Caco-2 (cell line): ENCODE results near the gene LCOR. TPM values are rescaled to one million over a fixed set of nuclear protein-coding genes. Genes with fewer than 3 reads are reported as not detected.

ENCODE experiments used
- BruUV-seq: library from RNA; stranded (reverse); fragments of 400-500 nt; replicated peaks from 2 replicates; lab custom pipeline; 2021; lab: Mats Ljungman, UMichigan
- CTCF ChIA-PET: fragments of 300-600 bp; sonication (Branson Sonifier 250); formaldehyde crosslinking; loops from one replicate; lab custom pipeline; 2022; ENCODE audit warnings: antibody characterized with exemption; lab: Charles Lee
- POLR2A ChIA-PET: fragments of 300-600 bp; sonication (Branson Sonifier 250); formaldehyde crosslinking; loops from one replicate; lab custom pipeline; 2022; ENCODE audit warnings: antibody characterized with exemption; lab: Charles Lee
- DNase-seq, 2 experiments: peaks; one replicate each; pipeline versions ENCODE4 v3.0.0 to v3.0.0-alpha.2; 2020 to 2022
- H3K27me3 ChIP-seq: replicated peaks from 2 replicates; pipeline ENCODE4 v1.6.0; 2011; ENCODE audit warnings: low read length; ENCODE audit not compliant: control insufficient read depth, insufficient read depth
- H3K36me3 ChIP-seq: 2 replicates; pipeline ENCODE4 v1.5.1; 2011; ENCODE audit warnings: low read length; ENCODE audit not compliant: control insufficient read depth, insufficient read depth
- H3K4me1 ChIP-seq: fragments of 250-450 bp; sonication (Bioruptor Pico); 2 replicates; pipeline ENCODE4 v1.5.1; 2020; ENCODE audit warnings: mild to moderate bottlenecking
- H3K4me3 ChIP-seq: 2 replicates; pipeline ENCODE4 v1.5.1; 2011; ENCODE audit warnings: low read depth, mild to moderate bottlenecking, control low read depth, low read length
- H3K9me3 ChIP-seq: fragments of 250-450 bp; sonication (Bioruptor Pico); 2 replicates; pipeline ENCODE4 v1.5.1; 2020; ENCODE audit warnings: mild to moderate bottlenecking, moderate library complexity
- H3K27ac Mint-ChIP-seq: one replicate; pipeline ENCODE4 v1.8.0; 2022; ENCODE audit warnings: mixed read lengths; ENCODE audit not compliant: unreplicated experiment
- H3K27me3 Mint-ChIP-seq: one replicate; pipeline ENCODE4 v1.8.0; 2022; ENCODE audit warnings: mixed read lengths; ENCODE audit not compliant: insufficient read depth, unreplicated experiment
- H3K36me3 Mint-ChIP-seq: one replicate; pipeline ENCODE4 v1.8.0; 2022; ENCODE audit warnings: mild to moderate bottlenecking, mixed read lengths; ENCODE audit not compliant: insufficient read depth, unreplicated experiment
- H3K4me1 Mint-ChIP-seq: one replicate; pipeline ENCODE4 v1.8.0; 2022; ENCODE audit warnings: low read depth, mixed read lengths; ENCODE audit not compliant: unreplicated experiment
- H3K4me3 Mint-ChIP-seq: one replicate; pipeline ENCODE4 v1.8.0; 2022; ENCODE audit warnings: mild to moderate bottlenecking, moderate library complexity, mixed read lengths; ENCODE audit not compliant: unreplicated experiment
- H3K9me3 Mint-ChIP-seq: one replicate; pipeline ENCODE4 v1.8.0; 2022; ENCODE audit warnings: mixed read lengths; ENCODE audit not compliant: unreplicated experiment
- CTCF ChIP-seq, 2 experiments: fragments of 200-600 bp in 1 of 2; IDR thresholded peaks; 1 replicate in 1 of 2; 2 replicates in 1 of 2; pipeline versions ENCODE4 v1.5.1 to v1.8.0; 2011 to 2022; ENCODE audit warnings: antibody characterized with exemption in 1 of 2, control low read depth in 1 of 2, inconsistent platforms in 1 of 2, low read depth in 1 of 2, low read length in 1 of 2, mild to moderate bottlenecking in 1 of 2, moderate library complexity in 1 of 2; ENCODE audit not compliant: insufficient read depth in 1 of 2, severe bottlenecking in 1 of 2, unreplicated experiment in 1 of 2
- intact Hi-C: fragments of 100-400 bp; cut with micrococcal nuclease; formaldehyde crosslinking; loops from one replicate; pipeline ENCODE4 v1.10.0; 2022; ENCODE audit not compliant: unreplicated experiment
- total RNA-seq: library from RNA; stranded (reverse); gene quantifications from 2 replicates; pipeline ENCODE4 v1.2.3, GENCODE V29; 2022

Gene LCOR
- total RNA-seq, 1 experiment from 2014 or later = 51.8 TPM

DNA sequence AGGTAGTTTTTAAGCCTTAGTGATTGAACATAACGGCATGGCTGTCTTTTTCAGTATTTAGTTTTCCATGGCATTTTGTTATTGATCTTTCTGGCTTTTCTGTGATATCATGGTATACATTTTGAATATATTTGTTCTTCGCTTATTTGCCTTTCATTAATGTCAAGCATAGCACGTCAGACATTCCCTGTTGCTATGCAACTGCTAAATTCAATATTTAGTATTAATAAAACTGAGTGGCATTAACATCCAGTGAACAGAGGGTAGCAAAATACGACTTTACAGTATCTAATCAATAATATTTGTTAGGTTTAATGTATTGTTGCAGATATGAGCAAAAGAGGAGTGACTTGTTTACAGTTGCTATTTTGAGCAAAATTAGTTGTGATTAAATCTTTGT is 72.5 kb downstream of the LCOR start:
- Histone ChIP-seq H3K4me3 (no peak overlapping the region), H3K36me3 (no peaks in the 10 kb centered on the region), H3K27me3 (no peaks in the 10 kb centered on the region), H3K9me3 (no peaks in the 10 kb centered on the region), H3K4me1 (peaks cover 29% of the 10 kb centered on the region)
- POLR2A ChIA-PET = no interaction called here
- no peak for DNase-seq
- H3K27me3 Mint-ChIP-seq = no peaks in the 10 kb centered on the region
- intact Hi-C loops = loop anchor here (5.0 kb wide), 1 partner anchor 62 kb away; no protein-coding TSS in a partner anchor
- H3K9me3 Mint-ChIP-seq = no peaks in the 10 kb centered on the region
- peaks cover 28% of the 10 kb centered on the region for H3K4me1 Mint-ChIP-seq
- peaks cover 21% of the 10 kb centered on the region for H3K36me3 Mint-ChIP-seq
- H3K4me3 Mint-ChIP-seq = no peak overlapping the region
- H3K27ac Mint-ChIP-seq = no peak overlapping the region
- CTCF ChIA-PET = no interaction called here
- no TSS peak for BruUV-seq
- no peak for TF ChIP-seq CTCF (IDR thresholded peaks at IDR 0.05; ENCODE audit: insufficient read depth in 1 of 2, low read depth in 1 of 2, low read length in 1 of 2, severe bottlenecking in 1 of 2, unreplicated experiment in 1 of 2)

DNA sequence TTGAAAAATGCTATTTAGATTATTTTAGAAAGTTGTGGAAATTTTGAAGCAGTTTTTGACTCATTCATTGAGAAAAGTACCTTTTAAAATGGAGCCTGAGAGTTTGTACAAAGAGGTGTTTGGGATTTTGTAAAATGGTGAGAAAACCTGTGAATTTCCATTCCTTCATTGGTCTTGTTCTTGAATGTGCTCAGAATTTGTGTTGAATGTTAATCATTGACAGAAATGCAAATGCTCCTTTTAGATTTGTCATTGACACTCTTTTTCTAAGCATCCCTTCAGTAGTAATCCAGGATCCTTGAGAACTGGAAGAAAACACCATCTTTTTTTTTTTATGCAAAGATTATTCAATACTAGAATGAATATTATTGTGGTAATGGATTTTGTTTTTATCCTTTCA is 74.8 kb downstream of the LCOR start:
- CTCF ChIA-PET = no interaction called here
- H3K4me3 Mint-ChIP-seq = no peak overlapping the region
- Histone ChIP-seq H3K4me3 (no peak overlapping the region), H3K4me1 (peaks cover 29% of the 10 kb centered on the region), H3K27me3 (no peaks in the 10 kb centered on the region), H3K36me3 (no peaks in the 10 kb centered on the region), H3K9me3 (no peaks in the 10 kb centered on the region)
- BruUV-seq = no TSS peak
- H3K36me3 Mint-ChIP-seq = peaks cover 23% of the 10 kb centered on the region
- POLR2A ChIA-PET = no interaction called here
- peaks cover 23% of the 10 kb centered on the region for H3K4me1 Mint-ChIP-seq
- no peaks in the 10 kb centered on the region for H3K27me3 Mint-ChIP-seq
- H3K9me3 Mint-ChIP-seq = no peaks in the 10 kb centered on the region
- intact Hi-C loops = no loop called here
- TF ChIP-seq CTCF (IDR thresholded peaks at IDR 0.05; ENCODE audit: insufficient read depth in 1 of 2, low read depth in 1 of 2, low read length in 1 of 2, severe bottlenecking in 1 of 2, unreplicated experiment in 1 of 2) = no peak
- H3K27ac Mint-ChIP-seq = no peak overlapping the region
- DNase-seq = no peak

DNA sequence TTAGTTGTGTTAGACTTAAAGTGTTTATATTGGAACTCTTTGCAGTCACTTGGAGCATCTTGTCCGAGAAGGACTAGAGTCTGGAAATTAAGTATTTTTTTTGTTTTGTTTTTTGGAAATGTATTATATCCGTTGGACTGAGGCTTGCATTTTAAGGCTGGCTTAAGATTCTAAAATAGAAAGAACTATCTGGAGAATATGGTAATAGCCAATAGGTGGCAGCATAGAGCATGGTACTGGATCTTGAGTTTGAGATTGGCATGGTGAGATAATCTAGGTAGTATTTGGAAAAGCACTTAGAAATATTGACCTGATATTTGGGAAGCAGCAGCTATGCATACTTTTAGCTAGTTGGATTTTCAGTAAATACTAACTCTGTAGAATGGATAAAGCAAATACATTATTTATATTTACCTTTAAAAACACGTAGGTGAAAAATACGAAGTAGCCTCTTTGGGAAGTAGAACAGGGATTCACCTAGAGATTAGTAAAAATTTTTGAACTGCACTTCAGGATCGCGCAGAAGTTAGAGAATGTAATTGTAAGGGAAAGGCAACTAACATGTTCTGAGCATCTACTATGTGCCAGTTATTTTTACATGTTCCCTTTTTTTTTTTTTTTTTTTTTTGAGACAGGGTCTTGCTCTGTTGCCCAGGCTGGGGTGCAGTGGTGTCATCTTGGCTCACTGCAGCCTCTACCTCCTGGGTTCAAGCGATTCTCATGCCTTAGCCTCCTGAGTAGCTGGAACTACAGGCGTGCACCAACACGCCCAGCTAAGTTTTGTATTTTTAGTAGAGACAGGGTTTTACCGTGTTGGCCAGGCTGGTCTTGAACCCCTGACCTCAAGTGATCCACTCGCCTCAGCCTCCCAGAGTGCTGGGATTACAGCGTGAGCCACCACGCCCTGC is 78.6 kb downstream of the LCOR start:
- peak; percentile 48 to 63 for TF ChIP-seq CTCF (IDR thresholded peaks at IDR 0.05; ENCODE audit: insufficient read depth in 1 of 2, low read depth in 1 of 2, low read length in 1 of 2, severe bottlenecking in 1 of 2, unreplicated experiment in 1 of 2)
- Histone ChIP-seq H3K27me3 (no peaks in the 10 kb centered on the region), H3K9me3 (no peaks in the 10 kb centered on the region), H3K4me3 (no peak overlapping the region), H3K4me1 (peaks cover 20% of the 10 kb centered on the region), H3K36me3 (peaks cover 1% of the 10 kb centered on the region; the same call in 1 of the 2 replicates)
- CTCF ChIA-PET = no interaction called here
- H3K4me1 Mint-ChIP-seq = no peaks in the 10 kb centered on the region
- H3K4me3 Mint-ChIP-seq = no peak overlapping the region
- no peak overlapping the region for H3K27ac Mint-ChIP-seq
- no TSS peak for BruUV-seq
- POLR2A ChIA-PET = no interaction called here
- peaks cover 10% of the 10 kb centered on the region for H3K9me3 Mint-ChIP-seq
- no peaks in the 10 kb centered on the region for H3K27me3 Mint-ChIP-seq
- peaks cover 40% of the 10 kb centered on the region for H3K36me3 Mint-ChIP-seq
- intact Hi-C loops = no loop called here
- peak in 1 of 2 experiments; percentile 48 for DNase-seq
